ENCODE results near the gene CORIN.

GRCh38 chr4:47749858-47750257 is 88.0 kb downstream of the CORIN start:
- TF ChIP-seq CTCF (IDR thresholded peaks at IDR 0.05; ENCODE audit: insufficient read depth, low read length, poor library complexity, severe bottlenecking), result no peak
- no peak for TF ChIP-seq EZH2phosphoT487 (conservative IDR thresholded peaks at IDR 0.05; ENCODE audit: low read length)
